Head of caudate nucleus (tissue), 42 donors: ENCODE measurements around the gene CDC73.
A peak's percentile ranks its signal among the peaks of the same experiment; 100 is the strongest.
"Not testable (repeated sequence)": the region's sequence is repeated elsewhere in the genome, so short reads cannot be mapped to it uniquely, and the experiment has no call there.

ENCODE experiments used
- DNase-seq, 42 donors: peaks; one replicate each; pipeline versions ENCODE4 v3.0.0 to v3.0.0-alpha.2; 2020 to 2021; ENCODE audit warnings: mixed read lengths in 7 of 42
- intact Hi-C: fragments of 100-400 bp; cut with DNase I; formaldehyde crosslinking; loops from one replicate; pipeline ENCODE4 v1.15.0; 2022

The CDC73 gene

DNA sequence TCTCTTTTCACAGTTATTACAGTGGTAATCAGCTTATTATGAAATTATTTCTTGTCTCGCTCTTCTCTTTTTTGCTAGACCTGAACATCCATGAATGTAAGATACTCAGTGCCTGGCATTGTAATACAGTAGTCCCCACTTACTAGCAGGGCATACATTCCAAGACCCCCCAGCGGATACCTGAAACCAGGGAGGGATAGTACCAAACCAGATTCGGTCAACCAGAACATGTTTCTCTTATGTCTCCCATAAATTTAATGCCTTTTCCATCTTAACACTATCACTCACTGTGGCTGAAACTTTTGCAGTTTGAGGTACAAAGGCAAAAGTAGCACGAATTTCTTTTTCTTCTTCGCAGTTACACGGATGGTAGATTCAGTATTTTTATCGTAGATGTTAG lies 89.2 kb downstream of the CDC73 start:
- intact Hi-C loops, result no loop called here
- no peak for DNase-seq

DNA sequence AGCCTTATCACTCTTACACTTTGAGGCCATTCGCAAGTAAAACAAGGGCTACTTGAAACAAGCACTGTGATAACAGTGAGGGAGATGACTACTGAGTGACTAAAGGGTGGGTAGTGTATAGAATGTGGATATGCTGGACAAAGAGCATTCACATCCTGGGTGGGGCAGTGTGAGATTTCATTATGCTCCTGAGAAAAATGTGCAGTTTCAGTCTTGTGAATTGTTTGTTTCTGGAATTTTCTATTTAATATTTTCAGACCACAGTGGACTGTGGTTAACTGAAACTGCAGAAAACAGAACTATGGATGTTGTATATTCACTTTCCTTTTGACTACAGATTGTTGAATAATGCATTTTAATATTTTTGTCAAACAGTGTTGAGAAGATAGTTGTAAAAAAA lies 89.7 kb downstream of the CDC73 start:
- intact Hi-C loops, result no loop called here
- no peak for DNase-seq

DNA sequence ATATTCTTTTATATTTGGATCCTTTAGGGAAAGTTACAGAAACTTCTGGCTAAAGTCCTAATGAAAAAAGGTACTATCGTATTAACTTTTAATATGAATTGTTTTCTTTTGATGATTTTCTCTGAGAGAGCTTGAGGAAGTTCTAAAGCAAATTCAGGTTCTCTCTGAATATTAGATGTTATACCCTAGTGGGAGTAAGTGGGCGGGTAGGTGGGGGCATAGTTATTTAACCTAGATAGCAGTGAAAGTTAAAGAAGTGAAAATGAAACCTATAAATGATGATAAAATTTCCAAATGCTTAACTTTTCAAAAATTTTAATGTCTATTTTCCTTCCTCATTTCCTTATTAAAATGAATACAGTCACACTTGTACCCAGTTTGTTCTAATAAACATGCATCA lies 90.8 kb downstream of the CDC73 start:
- peak in 18 of 42 donors; percentile 7 to 70 (median 34) for DNase-seq

DNA sequence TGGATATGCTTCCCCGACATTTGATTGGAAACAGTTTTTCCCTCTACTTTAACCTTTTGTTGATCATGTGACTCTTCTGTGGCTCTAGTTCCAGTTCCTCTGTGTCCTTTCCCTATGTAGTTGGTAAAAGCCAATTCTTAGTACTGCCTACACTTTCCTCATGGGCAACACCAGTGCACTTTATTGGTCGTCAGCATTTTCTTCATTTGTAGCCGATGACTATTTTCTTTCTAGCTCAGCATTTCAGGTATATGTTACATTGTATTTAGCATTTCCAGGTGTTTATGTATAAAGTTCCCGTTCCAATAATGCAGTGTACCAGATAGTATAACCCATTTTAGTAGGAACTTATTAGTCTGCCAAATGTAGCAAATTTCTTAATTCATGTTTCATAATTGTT lies 92.2 kb downstream of the CDC73 start:
- intact Hi-C loops, result no loop called here
- no peak for DNase-seq

More for the DNA sequence above, 90.8 kb downstream of the CDC73 start:
- intact Hi-C loops, result no loop called here

DNA sequence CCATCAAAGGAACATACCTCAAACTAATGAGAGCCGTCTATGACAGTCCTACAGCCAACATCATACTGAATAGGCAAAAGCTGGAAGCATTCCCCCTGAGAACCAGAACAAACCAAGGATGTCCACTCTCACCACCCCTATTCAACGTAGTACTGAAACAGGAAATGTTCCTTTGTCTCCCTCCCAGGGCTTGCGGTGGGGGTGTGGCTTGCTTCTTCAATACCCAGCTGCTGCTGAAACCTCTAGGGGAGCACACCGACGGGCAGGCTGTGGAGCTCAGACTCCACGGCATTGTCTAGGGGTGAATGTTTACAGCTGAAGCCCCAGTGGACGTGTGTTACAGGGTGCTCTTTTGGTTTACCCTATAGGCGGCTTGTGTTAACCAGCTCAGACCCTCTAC lies 95.1 kb downstream of the CDC73 start:
- DNase-seq, result no peak
- intact Hi-C loops, result no loop called here

DNA sequence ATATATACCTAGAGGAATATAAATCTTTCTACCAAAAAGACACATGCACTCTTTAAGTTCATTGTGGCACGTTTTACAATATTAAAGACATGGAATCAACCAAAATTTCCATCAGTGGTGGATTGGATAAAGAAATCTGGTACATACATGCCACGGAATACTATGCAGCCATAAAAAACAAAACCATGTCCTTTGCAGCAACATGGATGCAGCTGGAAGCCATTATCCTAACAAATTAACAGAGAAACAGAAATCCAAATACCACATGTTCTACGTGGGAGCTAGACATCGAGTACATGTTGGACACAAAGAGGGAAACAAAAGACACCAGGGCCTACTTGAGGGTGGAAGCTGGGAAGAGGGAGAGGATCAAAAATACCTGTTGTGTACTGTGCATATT lies 97.6 kb downstream of the CDC73 start:
- no peak for DNase-seq
- intact Hi-C loops, result no loop called here

DNA sequence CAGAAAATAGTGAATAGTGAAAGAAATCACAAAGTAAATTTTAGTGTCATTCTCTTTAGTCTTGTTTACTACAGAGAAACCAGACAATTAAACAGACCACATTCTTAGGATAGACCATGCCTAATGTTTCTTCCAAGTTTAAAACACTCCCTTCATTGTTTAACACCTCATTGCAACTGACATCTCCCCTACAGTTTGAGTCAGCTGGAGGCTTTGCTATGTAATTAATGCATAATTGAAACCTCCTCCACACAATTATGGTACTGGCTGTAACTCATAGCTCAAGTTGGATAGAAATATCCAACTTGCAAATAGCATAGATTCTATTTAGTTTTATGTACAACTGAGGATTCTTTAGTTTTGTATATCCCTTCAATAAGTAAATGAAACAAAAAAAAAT lies 99.8 kb downstream of the CDC73 start:
- peak in 5 of 42 donors; percentile 19 to 52 (median 22) for DNase-seq
- intact Hi-C loops, result no loop called here

DNA sequence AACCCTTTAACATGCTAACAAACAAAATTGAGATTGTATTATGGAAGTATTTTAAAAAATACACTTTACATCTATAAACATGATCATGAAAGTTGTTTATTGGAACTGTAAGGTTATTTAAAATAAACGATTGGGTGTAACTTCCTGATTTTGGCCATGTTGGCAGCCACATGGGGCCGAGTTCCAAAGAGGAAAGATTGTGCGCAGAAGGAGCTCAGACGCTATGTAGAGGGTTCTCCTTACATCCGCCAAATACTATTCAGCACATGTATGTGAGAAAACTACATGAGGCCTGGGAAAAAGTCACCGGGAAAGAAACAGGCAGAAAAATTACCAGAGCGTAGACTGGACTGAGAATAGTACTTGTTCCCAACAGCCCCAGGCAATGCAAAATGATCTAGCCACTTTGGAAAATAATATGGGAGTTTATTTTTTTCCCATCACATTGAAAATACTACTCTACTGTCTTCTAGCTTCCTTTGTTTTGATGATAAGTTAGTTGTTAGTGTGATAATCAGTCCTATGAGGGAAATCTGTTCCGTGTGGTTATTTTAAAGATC lies 100.3 kb downstream of the CDC73 start:
- no peak for DNase-seq
- intact Hi-C loops, result no loop called here

DNA sequence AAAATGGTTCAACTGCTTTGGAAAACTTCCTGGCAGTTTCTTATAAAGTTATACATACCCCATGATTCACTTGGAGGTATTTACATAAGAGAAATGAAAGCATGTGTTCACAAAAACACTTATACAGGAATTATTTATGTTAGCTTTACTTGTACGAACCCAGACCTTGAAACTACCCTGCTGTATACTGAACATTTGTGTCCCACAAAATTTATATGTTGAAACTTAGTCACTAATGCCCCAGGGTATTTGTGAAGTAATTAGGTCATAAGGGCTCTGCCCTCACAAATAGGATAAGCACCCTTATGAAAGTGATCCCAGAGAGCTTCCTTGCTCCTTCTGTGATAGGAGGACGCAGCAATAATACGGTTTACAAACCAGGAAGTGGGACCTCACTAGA lies 107.3 kb downstream of the CDC73 start:
- DNase-seq, result no peak
- intact Hi-C loops, result no loop called here

DNA sequence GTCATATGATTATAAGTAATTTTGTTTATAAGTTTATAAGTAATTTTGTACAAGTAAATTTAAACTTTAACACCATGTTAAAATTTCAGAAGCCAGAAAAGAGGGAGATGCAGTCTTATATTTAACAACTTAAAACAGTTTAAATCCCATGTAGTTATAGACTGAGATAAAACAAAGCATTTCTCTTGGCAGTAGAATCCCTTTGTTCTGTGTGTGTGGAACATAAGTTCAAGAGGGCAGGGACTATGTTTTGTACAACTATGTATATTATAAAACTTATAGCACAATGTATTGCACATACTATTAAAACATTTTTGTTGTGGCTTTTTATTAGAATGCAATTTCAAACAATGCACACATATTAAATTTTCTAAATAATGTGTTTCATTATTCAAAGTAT lies 109.3 kb downstream of the CDC73 start:
- DNase-seq, intact Hi-C loops: not testable (repeated sequence)

DNA sequence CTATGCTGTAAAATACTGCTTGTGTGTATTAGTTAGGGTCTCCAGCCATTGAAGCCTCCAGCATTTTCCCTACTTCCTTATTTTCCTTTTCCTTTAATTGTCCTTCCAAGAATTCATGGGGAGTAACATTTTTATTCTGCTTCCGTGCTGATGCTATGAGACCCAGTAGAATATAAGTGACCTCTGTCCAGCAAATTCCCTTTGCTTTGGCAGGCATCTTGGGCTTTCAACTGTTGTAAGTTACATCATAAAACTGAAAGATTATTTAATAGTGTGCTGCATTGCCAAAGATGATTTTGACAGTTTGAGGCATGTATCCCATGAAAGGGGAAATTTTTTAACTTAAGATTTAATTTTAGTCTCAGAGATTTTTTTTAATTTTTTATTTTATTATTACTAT lies 112.7 kb downstream of the CDC73 start:
- intact Hi-C loops, result no loop called here
- DNase-seq, result no peak

DNA sequence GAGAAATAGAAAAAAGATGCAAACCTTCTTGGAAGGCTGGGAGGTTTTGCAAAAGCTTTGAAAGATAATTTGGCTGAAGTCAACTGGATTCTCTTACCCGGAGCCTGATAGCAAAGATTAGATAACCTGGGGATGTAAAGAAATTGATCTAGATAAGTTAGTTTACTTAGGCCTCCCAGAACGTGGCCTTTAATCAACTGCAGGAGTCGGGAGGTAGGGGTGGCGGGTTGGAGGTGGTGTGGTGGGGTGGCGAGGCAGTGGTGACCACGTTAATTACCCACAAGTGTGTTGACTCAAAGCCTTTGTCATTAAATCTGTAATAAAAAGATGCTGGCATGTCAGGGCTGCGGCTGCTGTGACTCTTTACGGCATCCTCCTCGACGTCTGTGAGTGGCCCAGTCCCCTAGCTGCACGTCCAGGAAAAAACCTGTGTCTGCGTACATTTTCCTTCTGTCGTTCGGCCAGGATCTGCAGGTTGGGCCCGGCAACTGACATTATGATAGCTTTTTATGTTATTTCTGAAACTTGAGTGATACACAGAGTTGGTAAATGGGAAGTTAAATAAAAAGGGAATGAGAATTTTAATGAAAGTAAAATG lies 115.6 kb downstream of the CDC73 start:
- intact Hi-C loops, result no loop called here
- DNase-seq, result no peak

DNA sequence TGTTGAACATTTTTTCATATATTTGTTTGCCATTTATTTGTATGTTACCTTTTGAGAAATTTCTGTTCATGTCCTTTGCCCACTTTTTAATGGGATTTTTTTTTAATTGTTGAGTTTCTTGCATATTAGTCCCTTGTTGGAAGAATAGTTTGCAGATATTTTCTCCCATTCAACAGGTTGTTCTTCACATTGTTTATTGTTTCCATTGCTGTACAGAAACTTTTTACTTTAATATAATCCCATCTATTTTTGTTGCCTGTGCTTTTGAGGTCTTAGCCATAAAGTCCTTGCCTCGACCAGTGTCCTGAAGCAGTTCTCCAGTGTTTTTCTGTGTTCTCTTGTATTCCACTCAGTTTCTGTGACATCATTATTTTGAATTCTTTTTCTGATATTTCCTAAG lies 118.8 kb downstream of the CDC73 start:
- intact Hi-C loops, result no loop called here
- DNase-seq, result no peak

DNA sequence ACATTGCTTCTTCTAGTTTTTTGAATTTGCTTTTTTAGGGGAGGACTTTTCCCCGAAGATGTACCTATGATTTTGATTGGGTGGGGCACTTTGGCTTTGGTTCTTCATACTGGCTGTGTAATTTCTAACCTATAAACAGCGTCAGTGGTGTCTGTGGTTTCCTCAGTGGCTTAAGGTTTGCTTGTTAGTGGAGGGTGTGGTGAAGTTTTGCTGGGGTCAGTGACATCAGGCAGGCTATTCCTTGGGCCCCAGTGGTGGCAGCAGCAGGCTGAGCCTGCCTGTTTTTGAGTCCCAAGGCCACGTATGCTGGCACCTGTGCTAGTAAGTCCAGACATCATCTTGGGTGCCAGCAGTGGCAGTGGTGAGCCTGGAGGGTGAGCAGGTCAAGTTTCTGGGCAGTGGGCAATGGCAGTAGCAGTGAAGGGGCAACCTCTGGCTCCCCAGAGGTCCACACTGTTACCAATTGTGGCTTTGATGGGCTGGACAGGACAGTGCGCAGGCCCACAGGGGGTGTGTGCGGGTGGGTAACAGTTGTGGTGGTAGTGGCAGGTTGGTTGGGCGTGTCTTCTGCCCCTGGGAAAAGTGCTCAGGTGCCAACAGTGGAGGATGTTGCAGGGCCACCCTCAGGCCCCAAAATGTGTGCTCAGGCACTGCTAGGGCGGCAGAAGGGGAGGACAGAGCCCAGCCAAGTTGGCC lies 119.4 kb downstream of the CDC73 start:
- no peak for DNase-seq

DNA sequence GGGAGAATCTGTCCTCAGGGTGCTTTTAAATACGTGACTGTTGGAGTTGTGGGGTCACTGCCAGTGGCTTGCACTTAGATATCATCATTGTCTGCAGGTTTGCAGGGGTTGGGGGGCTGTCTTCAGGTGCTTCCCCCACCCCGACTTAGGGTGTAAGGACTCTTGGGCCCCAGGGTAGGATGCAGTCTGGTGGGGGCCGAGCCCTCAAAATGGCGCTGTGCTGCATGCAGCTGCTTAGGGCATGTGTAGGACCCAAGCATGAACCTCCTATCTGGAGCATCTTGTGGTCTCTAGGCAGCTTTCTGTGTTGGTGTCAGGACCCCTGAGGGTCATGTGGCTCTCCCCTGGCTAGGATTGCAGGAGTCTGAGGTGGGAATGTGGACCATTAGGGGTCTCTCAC lies 120.2 kb downstream of the CDC73 start:
- intact Hi-C loops, result no loop called here

More for the DNA sequence above, 119.4 kb downstream of the CDC73 start:
- intact Hi-C loops, result no loop called here

DNA sequence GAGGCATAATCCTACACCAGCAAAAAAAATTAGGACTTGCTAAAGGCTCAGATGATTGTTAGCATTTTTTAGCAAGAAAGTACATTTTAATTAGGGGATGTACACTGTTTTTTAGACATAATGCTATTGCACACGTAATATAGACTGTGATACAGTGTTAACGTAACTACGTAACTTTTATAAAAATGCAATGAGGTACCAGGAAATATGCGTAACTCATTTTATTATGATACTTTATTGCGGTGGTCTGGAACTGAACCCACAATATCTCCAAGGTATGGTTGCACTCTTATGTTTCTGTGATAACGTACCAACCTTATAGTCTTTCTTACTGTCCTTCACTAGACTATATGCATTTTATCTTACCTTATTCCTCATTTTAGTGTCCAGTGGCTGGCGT lies 127.4 kb downstream of the CDC73 start:
- intact Hi-C loops, result no loop called here
- no peak for DNase-seq

More for the DNA sequence above, 120.2 kb downstream of the CDC73 start:
- DNase-seq, result no peak

DNA sequence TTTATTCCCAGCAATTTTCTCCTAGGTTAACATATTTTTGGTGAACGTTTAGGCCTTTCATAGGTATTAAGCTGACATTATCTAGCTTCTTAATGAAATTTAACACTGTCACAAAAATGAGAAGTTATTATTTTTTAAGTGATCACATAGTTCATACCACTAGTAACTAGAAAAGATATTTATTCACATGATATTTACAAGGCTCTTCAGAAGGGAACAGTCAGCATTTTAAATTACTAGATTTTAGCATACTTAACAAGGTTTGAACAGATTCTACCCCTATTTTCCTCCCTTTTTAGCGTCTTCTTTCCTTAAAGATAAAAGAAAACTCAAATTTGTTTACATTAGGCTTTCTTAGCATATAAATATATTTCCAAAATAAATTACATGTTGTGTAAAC lies 130.1 kb downstream of the CDC73 start:
- intact Hi-C loops, result no loop called here
- DNase-seq, result no peak

DNA sequence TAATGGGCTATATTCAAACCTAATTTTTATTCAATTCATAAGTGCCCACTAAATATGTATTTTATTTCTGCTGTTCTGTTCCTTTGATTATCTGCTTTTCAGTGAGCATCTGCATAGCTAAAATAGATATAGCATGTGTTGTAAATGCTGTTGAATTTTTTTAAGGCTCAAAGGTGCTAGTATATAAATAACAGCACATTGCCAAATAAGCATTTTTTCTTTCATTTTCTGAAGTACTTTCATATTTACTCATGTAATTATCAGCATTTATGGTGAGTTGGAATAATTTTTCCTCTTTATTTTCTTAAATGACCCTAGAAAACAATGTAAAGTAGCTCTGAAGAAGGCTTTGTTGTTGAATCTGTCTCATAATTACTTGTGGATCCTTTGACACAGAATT lies 134.2 kb downstream of the CDC73 start:
- no peak for DNase-seq
- intact Hi-C loops, result no loop called here

DNA sequence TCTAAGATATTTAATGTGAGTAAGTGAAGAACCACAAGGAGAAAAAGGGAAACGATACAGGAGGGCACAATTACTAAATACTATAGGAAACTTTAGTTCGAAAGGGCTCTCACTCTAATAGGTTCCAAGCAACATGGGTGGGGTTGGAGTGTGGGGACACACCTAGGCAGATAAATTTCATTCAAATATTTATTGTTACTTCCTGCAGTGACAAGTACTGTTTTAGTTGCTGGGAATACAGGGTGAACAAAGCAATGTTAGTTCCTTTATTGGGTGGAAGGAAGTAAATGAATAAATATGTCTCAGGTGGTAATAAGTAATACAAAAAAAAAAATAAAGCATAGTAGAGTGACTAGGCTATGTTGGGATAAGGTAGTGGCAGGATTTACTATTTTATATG lies 137.8 kb downstream of the CDC73 start:
- intact Hi-C loops, result no loop called here
- DNase-seq, result no peak

DNA sequence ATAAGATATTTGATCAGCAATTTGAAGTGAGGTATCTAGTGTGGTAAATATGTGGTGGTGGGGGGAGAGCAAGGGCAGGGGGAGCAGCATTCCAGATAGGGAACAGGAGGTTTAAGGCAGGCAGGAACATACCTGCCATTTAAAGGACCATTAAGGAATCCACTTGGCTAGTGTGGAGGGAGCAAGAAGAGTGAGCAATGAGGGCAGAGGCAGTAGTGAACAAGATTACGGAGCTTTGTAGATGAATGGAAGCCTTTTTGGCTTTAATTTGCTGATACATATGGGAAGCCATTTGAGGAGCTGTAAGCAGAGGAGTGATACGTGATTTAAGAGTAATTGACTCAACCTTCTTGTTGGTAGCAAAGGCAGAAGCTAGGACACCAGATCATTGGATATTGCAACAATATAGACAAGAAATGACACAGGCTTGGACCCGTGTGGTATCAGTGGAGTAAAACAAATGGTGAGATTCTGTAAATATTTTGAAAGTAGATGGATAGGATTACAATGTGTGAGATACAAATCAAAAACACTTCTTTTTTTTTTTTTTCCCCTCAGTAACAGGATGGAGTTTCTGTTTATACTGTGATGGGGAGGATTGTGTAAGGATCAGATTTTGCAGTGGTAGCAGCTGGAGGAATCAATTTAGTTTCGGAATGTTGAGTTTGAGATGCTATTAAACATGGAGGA lies 138.4 kb downstream of the CDC73 start:
- intact Hi-C loops, result no loop called here
- DNase-seq, result no peak
